ENCODE measurements around the gene RFX3. TPM values are rescaled to one million over a fixed set of nuclear protein-coding genes. Genes with fewer than 3 reads are reported as not detected.

RFX3 gene
- total RNA-seq, 1 donor from 2014 or later, result 18.5 TPM

DNA sequence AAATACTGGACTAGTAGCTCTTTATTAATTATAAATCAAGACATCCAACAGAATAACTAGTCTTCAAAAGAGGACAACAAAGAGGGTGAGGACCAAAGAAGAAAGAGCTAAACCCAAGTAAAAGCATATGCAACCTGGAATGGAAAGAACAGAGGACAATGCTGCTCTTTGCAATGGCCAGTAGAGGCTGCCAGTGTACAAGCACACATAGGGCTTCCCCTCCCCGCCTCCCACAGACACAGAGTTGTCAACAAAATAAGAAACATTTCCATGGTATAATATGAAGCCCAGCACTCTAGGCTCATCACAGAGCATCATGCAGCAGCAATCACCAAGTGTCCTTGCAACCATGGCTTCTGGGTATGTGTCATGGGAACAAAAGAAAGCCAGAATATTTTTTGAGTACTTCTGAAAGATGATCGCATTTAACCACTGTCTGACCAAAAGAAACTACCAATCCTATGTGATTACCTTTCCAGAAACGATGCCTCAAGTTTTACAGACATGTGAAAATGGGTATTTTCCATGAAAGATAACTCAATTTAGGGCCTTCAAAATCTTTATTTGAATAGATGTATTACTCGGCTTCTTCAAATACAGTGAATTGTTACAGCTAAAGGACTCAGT lies 58.1 kb downstream of the RFX3 start:
- no peak overlapping the region for H3K4me3 Mint-ChIP-seq (ENCODE audit: unreplicated experiment)
- TF ChIP-seq, protein P1, sequence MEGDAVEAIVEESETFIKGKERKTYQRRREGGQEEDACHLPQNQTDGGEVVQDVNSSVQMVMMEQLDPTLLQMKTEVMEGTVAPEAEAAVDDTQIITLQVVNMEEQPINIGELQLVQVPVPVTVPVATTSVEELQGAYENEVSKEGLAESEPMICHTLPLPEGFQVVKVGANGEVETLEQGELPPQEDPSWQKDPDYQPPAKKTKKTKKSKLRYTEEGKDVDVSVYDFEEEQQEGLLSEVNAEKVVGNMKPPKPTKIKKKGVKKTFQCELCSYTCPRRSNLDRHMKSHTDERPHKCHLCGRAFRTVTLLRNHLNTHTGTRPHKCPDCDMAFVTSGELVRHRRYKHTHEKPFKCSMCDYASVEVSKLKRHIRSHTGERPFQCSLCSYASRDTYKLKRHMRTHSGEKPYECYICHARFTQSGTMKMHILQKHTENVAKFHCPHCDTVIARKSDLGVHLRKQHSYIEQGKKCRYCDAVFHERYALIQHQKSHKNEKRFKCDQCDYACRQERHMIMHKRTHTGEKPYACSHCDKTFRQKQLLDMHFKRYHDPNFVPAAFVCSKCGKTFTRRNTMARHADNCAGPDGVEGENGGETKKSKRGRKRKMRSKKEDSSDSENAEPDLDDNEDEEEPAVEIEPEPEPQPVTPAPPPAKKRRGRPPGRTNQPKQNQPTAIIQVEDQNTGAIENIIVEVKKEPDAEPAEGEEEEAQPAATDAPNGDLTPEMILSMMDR (IDR thresholded peaks at IDR 0.05; ENCODE audit: unreplicated experiment), result no peak
- peak; percentile 46 for DNase-seq (ENCODE audit: low spot score)
- H3K4me1 Mint-ChIP-seq (ENCODE audit: unreplicated experiment), result no peaks in the 10 kb centered on the region
- H3K9me3 Mint-ChIP-seq (ENCODE audit: unreplicated experiment), result no peaks in the 10 kb centered on the region
- no peaks in the 10 kb centered on the region for H3K36me3 Mint-ChIP-seq (ENCODE audit: low read depth, unreplicated experiment)
- H3K27me3 Mint-ChIP-seq (ENCODE audit: unreplicated experiment), result no peaks in the 10 kb centered on the region
- H3K27ac Mint-ChIP-seq (ENCODE audit: unreplicated experiment), result no peak overlapping the region

DNA sequence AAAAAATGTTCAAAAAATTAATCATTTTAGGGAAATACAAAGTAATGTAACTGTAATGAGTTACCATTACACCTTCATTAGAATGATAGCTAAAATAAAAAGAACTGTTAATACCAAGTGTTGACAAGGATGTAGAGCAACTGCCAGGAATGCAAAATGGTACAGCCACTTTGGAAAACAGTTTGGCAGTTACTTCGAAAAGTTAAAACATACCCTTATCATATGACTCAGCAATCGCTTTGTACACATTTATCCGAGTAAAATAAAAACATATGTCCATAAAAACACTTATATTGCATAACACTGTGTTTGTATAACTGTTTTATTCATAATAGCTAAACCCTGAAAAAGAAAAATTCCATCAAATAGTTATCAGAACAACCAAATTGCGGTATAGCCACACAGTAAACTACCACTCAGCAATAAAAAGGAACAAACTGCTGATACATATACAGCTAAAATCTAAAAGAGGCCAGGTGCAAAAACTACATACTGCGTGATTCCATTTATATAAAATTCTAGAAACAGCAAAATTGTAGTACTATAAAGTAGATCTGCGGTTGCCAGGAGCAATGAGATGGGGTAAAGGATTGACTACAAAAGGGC lies 61.7 kb downstream of the RFX3 start:
- Mint-ChIP-seq H3K27me3 (ENCODE audit: unreplicated experiment) (no peaks in the 10 kb centered on the region), H3K9me3 (ENCODE audit: unreplicated experiment) (no peaks in the 10 kb centered on the region), H3K4me3 (ENCODE audit: unreplicated experiment) (no peak overlapping the region), H3K27ac (ENCODE audit: unreplicated experiment) (no peak overlapping the region), H3K4me1 (ENCODE audit: unreplicated experiment) (no peaks in the 10 kb centered on the region), H3K36me3 (ENCODE audit: low read depth, unreplicated experiment) (no peaks in the 10 kb centered on the region)
- DNase-seq (ENCODE audit: low spot score), result no peak
- TF ChIP-seq, protein P1 (IDR thresholded peaks at IDR 0.05; ENCODE audit: unreplicated experiment), result no peak

DNA sequence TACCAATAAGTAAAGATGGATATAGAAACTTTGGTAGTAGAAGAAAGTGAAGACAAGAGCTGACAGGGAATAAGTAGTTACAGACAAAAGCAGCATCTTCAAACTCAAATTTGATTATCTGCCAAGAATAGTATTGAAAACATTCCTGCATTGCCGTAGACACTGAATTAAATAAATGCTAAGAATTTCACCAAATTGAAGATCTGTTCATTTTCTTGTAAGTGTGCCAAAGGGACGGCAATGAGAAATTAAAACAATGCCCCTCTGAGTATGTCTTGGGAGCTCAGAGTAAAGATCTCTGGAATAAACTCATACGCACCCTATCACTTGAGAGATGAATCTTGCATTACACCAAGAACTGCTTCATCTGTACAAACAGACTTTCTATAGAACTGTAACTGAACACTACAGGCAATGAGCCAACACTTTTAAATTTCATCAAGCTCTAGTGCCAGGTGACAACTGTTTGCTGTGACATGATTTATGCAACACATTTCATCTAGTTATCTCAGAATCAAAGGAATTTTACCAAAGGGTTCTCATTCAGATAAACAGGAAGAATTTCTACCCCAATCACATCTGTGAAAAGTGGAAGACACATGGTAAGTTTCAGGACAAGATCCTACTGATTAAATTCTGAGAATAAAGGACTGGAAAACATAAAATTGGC lies 66.9 kb downstream of the RFX3 start:
- no peak overlapping the region for H3K27ac Mint-ChIP-seq (ENCODE audit: unreplicated experiment)
- DNase-seq (ENCODE audit: low spot score), result no peak
- no peaks in the 10 kb centered on the region for H3K9me3 Mint-ChIP-seq (ENCODE audit: unreplicated experiment)
- TF ChIP-seq, protein P1 (IDR thresholded peaks at IDR 0.05; ENCODE audit: unreplicated experiment), result no peak
- no peaks in the 10 kb centered on the region for H3K4me1 Mint-ChIP-seq (ENCODE audit: unreplicated experiment)
- no peaks in the 10 kb centered on the region for H3K36me3 Mint-ChIP-seq (ENCODE audit: low read depth, unreplicated experiment)
- no peaks in the 10 kb centered on the region for H3K27me3 Mint-ChIP-seq (ENCODE audit: unreplicated experiment)
- H3K4me3 Mint-ChIP-seq (ENCODE audit: unreplicated experiment), result no peak overlapping the region

DNA sequence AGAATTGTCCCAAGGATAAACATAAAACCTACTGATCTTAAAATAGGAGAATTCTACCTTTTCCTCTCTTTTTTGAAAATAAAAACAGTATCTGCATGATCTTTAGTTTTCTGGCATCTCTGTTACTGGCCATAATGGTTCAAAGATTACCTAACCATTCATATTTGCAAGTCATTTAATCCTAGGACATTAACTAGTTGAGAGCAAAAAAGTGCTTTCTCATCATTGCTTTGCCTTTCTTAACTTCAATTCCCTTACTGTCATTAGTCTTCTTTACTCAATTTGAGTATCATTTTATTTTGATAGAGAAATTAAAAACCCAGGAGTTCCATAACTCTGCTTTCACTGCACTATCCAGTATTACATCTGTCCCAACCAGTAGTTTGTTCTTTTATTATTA lies 68.6 kb downstream of the RFX3 start:
- H3K36me3 Mint-ChIP-seq (ENCODE audit: low read depth, unreplicated experiment), result no peaks in the 10 kb centered on the region
- TF ChIP-seq, protein P1 (IDR thresholded peaks at IDR 0.05; ENCODE audit: unreplicated experiment), result no peak

DNA sequence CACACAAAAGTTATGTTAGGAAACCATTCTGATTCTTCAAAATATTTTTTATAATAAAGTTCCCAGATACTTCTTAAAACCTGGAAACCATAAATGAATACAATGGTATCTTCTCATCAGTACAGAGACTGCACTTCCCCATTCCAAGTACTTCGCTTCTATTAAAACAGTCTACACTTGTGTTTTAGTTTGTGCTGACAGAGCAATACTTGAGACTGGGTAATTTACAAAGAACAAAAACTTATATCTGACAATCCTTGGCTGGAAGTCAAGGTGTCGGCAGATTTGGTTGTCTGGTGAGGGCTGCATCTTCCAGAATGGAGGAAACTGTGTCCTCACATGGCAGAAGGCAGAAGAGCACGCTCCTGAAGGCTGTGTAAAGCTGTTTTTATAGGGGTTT lies 70.1 kb downstream of the RFX3 start:
- no peak for DNase-seq (ENCODE audit: low spot score)
- Mint-ChIP-seq H3K27me3 (ENCODE audit: unreplicated experiment) (no peaks in the 10 kb centered on the region), H3K9me3 (ENCODE audit: unreplicated experiment) (no peaks in the 10 kb centered on the region), H3K4me3 (ENCODE audit: unreplicated experiment) (no peak overlapping the region), H3K27ac (ENCODE audit: unreplicated experiment) (no peak overlapping the region), H3K36me3 (ENCODE audit: low read depth, unreplicated experiment) (no peaks in the 10 kb centered on the region), H3K4me1 (ENCODE audit: unreplicated experiment) (no peaks in the 10 kb centered on the region)
- TF ChIP-seq, protein P1 (IDR thresholded peaks at IDR 0.05; ENCODE audit: unreplicated experiment), result no peak

More for the DNA sequence above, 68.6 kb downstream of the RFX3 start:
- no peaks in the 10 kb centered on the region for H3K27me3 Mint-ChIP-seq (ENCODE audit: unreplicated experiment)
- H3K4me1 Mint-ChIP-seq (ENCODE audit: unreplicated experiment), result no peaks in the 10 kb centered on the region
- H3K27ac Mint-ChIP-seq (ENCODE audit: unreplicated experiment), result no peak overlapping the region
- H3K9me3 Mint-ChIP-seq (ENCODE audit: unreplicated experiment), result no peaks in the 10 kb centered on the region
- DNase-seq (ENCODE audit: low spot score), result no peak
- no peak overlapping the region for H3K4me3 Mint-ChIP-seq (ENCODE audit: unreplicated experiment)
